Measurements from ENCODE around the gene AREG.
A peak's percentile ranks its signal among the peaks of the same experiment; 100 is the strongest.
"Not testable (repeated sequence)": the region's sequence is repeated elsewhere in the genome, so short reads cannot be mapped to it uniquely, and the experiment has no call there.

The AREG gene, protein sequence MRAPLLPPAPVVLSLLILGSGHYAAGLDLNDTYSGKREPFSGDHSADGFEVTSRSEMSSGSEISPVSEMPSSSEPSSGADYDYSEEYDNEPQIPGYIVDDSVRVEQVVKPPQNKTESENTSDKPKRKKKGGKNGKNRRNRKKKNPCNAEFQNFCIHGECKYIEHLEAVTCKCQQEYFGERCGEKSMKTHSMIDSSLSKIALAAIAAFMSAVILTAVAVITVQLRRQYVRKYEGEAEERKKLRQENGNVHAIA

DNA sequence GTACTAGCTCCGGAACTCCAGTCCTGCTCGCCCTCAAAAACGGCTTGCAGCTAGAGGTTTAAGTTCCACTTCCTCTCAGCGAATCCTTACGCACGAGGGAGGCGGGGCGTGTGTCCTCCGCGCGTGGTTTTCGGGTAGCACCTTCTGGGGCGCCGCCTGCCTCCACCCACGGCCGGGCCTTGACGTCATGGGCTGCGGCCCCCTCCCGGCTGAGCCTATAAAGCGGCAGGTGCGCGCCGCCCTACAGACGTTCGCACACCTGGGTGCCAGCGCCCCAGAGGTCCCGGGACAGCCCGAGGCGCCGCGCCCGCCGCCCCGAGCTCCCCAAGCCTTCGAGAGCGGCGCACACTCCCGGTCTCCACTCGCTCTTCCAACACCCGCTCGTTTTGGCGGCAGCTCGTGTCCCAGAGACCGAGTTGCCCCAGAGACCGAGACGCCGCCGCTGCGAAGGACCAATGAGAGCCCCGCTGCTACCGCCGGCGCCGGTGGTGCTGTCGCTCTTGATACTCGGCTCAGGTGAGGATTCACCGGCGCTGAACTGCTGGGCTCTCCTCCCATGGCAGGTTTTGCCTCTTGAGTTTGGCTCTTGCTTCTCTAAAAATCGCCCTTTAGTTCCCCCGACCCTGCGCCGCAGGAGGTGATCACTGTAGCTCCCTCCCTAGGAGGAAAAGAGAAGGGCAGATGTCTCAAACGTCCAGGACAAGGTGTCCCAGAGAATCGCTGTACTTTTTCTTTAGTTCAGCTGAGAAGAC is at the start of gene AREG:
Gene AREG, plus strand, starts transcription at position 246 of the 752 bp plus-strand sequence. Its CDS starts 210 bp downstream, at position 456.
- no peaks in the 10 kb centered on the region for H3K4me1 ChIP-seq (ENCODE audit: control insufficient read depth in 1 of 2, insufficient read depth in 2 of 2, low read length in 2 of 2)
- peak within 1 kb of the TSS; percentile 9 for H3K27ac ChIP-seq (ENCODE audit: low read length)
- H3K4me3 ChIP-seq (ENCODE audit: low read depth in 1 of 2, low read length in 2 of 2): peak within 1 kb of the TSS; percentile 75 to 81
- no peaks in the 10 kb centered on the region for H3K9me3 ChIP-seq (ENCODE audit: control insufficient read depth in 1 of 2, low read length in 2 of 2)
- no peaks in the 10 kb centered on the region for H3K36me3 ChIP-seq (ENCODE audit: control insufficient read depth in 1 of 2, insufficient read depth in 2 of 2, low read length in 2 of 2)
- no peaks in the 10 kb centered on the region for H3K27me3 ChIP-seq (ENCODE audit: low read depth, low read length)

DNA sequence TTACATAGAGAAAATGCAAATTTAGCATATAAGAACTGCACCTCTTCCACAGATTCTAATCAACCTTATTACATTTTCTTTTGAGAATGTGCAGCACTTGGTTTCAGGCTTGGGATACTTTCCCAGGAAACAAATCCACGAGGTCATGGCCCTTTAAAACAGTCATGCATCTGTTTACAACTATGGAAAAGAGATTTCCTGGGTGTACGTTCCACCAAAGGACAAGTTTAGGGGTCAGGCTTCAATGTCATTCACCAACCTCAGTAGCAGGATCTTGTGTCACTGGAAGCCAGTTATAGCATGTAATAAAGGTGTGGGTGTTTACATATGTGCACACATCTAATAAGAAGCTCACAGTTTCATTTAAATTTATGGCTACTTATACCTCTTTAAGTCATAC is 49.3 kb upstream of the AREG start:
- Histone ChIP-seq H3K4me3 (ENCODE audit: low read depth in 1 of 2, low read length in 2 of 2) (no peak overlapping the region), H3K9me3 (ENCODE audit: control insufficient read depth in 1 of 2, low read length in 2 of 2) (no peaks in the 10 kb centered on the region), H3K4me1 (ENCODE audit: control insufficient read depth in 1 of 2, insufficient read depth in 2 of 2, low read length in 2 of 2) (no peaks in the 10 kb centered on the region), H3K27ac (ENCODE audit: low read length) (no peak overlapping the region), H3K36me3 (ENCODE audit: control insufficient read depth in 1 of 2, insufficient read depth in 2 of 2, low read length in 2 of 2) (no peaks in the 10 kb centered on the region), H3K27me3 (ENCODE audit: low read depth, low read length) (no peaks in the 10 kb centered on the region)

DNA sequence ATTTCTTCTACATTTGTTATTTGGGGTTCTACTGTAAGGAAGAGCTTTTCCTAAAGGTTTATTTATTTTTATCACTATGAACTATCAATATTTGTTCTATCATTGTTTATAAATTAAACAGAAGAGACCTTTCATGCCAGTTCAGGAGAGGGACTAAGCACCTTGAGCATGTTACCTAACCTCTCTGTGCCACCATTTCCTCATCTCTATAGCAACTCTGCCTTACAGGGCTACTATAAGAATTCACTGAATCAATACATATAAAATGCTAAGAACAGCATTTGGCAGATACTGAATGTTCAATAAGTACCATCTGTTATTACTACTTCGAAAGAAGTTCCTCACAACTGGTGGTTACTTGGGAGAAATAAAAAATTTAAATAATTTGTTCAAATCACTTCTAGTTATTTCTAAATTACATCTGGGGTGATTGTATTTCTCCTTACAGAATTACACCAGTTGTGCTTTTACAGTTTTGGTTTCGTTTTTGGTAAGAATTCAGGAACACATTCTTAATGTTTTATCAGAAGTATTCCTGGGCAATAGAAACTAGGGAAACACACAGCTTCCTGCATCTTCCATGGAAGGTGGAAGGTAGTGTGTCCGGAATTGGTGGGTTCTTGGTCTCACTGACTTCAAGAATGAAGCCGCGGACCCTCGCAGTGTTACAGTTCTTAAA is 47.0 kb upstream of the AREG start:
- H3K4me1 ChIP-seq (ENCODE audit: control insufficient read depth in 1 of 2, insufficient read depth in 2 of 2, low read length in 2 of 2): no peaks in the 10 kb centered on the region
- no peaks in the 10 kb centered on the region for H3K36me3 ChIP-seq (ENCODE audit: control insufficient read depth in 1 of 2, insufficient read depth in 2 of 2, low read length in 2 of 2)
- peak overlapping the region; percentile 6 for H3K27ac ChIP-seq (ENCODE audit: low read length)
- H3K27me3 ChIP-seq (ENCODE audit: low read depth, low read length): no peaks in the 10 kb centered on the region
- H3K4me3 ChIP-seq (ENCODE audit: low read depth in 1 of 2, low read length in 2 of 2): peak overlapping the region; percentile 43 to 51
- no peaks in the 10 kb centered on the region for H3K9me3 ChIP-seq (ENCODE audit: control insufficient read depth in 1 of 2, low read length in 2 of 2)

DNA sequence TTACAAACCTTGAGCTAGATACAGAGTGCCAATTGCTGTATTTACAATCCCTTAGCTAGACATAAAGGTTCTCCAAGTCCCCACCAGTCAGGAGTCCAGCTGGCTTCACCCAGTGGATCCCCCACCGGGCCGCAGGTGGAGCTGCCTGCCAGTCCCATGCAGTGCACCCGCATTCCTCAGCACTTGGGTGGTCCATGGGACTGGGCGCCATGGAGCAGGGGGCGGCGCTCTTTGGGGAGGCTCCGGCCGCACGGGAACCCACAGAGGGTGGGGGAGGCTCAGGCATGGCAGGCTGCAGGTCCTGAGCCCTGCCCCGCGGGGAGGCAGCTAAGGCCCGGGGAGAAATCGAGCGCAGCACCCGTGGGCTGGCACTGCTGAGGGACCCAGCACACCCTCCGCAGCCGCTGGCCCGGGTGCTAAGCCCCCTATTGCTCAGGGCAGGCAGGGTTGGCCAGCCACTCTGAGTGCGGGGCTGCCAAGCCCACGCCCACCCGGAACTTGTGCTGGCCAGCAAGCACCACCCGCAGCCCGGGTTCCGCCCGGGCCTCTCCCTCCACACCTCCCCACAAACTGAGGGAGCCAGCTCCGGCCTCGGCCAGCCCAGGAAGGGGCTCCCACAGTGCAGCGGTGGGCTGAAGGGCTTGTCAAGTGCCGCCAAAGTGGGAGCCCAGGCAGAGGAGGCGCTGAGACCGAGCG is 45.9 kb upstream of the AREG start:
- H3K27me3 ChIP-seq (ENCODE audit: low read depth, low read length); H3K27ac ChIP-seq (ENCODE audit: low read length); H3K9me3 ChIP-seq (ENCODE audit: control insufficient read depth in 1 of 2, low read length in 2 of 2); H3K4me3 ChIP-seq (ENCODE audit: low read depth in 1 of 2, low read length in 2 of 2); H3K36me3 ChIP-seq (ENCODE audit: control insufficient read depth in 1 of 2, insufficient read depth in 2 of 2, low read length in 2 of 2); H3K4me1 ChIP-seq (ENCODE audit: control insufficient read depth in 1 of 2, insufficient read depth in 2 of 2, low read length in 2 of 2): not testable (repeated sequence)

DNA sequence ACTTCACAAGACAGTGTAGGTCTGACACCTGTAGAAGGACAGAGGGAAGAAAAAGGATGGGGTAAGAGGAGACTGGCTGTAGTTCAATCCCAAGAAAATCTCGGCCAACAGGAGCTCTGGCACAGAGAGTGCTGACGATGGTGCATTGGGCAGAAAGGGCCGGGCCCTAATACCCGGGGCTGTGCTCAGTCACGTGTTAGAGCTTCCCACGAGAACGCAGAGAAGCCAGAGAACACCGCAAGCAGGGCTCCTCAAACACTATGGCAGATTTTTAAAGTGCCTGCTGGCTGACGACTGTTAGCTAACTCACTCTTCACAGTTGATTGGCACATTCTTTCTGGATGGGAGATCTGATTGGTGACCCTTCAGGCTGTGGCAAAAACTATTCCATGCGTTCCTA is 44.5 kb upstream of the AREG start:
- Histone ChIP-seq H3K27me3 (ENCODE audit: low read depth, low read length) (no peaks in the 10 kb centered on the region), H3K36me3 (ENCODE audit: control insufficient read depth in 1 of 2, insufficient read depth in 2 of 2, low read length in 2 of 2) (no peaks in the 10 kb centered on the region), H3K4me1 (ENCODE audit: control insufficient read depth in 1 of 2, insufficient read depth in 2 of 2, low read length in 2 of 2) (no peaks in the 10 kb centered on the region), H3K4me3 (ENCODE audit: low read depth in 1 of 2, low read length in 2 of 2) (no peak overlapping the region), H3K27ac (ENCODE audit: low read length) (no peak overlapping the region), H3K9me3 (ENCODE audit: control insufficient read depth in 1 of 2, low read length in 2 of 2) (no peaks in the 10 kb centered on the region)

DNA sequence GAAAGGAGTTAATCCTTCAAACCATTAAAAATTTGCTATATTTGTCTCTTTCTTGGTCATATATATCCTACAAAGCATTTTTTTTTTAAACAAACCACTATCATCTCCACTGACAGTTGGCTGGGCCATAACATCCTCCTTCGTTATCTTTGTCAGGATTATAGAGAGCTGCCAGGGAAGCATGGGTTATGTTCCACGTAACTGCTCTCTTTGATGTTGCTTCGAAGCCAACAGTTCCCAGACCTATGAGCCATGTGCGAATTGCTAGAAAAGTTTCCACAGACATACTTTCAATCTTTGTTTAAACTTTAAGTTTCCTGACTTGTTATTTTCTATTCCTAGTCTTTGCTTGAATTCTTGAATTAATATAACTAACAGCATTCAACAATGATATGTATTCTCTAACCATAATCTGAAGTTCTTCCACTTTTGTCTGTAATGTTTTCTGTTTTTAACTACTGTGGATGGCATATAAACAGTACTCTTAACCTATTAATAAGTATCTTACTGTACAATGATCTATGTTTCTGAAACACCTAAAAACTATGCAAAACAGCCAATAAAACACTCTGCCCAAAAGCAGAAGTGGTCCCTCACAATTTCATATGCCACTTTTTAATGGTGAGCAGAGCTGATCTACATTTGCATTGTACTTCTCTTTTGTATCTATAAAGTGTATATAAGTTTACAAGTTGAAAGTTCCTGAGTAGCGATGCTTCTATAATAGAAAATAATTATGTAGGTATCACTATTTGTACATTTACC is 42.1 kb upstream of the AREG start:
- Histone ChIP-seq H3K27ac (ENCODE audit: low read length) (no peak overlapping the region), H3K4me1 (ENCODE audit: control insufficient read depth in 1 of 2, insufficient read depth in 2 of 2, low read length in 2 of 2) (no peaks in the 10 kb centered on the region), H3K9me3 (ENCODE audit: control insufficient read depth in 1 of 2, low read length in 2 of 2) (no peaks in the 10 kb centered on the region), H3K36me3 (ENCODE audit: control insufficient read depth in 1 of 2, insufficient read depth in 2 of 2, low read length in 2 of 2) (no peaks in the 10 kb centered on the region), H3K27me3 (ENCODE audit: low read depth, low read length) (no peaks in the 10 kb centered on the region), H3K4me3 (ENCODE audit: low read depth in 1 of 2, low read length in 2 of 2) (no peak overlapping the region)

DNA sequence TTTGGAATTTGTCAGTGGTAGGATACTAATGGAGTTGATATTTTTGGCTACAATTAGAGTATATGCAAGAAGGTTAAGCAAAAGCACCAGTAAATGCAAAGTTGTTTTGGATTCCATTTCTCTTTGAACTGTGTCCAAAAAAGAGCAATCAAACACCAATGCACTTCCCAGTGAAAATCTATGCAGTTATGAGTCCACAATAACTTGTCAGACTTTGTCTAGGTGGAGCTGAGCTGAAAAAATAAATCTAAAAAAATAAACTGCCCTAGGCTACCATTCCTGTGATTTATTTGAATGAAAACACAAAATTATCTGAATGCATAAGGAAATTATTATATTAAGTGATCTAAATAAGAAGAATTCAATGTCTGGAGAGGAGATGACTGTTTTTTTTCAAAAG is 37.0 kb upstream of the AREG start:
- Histone ChIP-seq H3K36me3 (ENCODE audit: control insufficient read depth in 1 of 2, insufficient read depth in 2 of 2, low read length in 2 of 2) (no peaks in the 10 kb centered on the region), H3K9me3 (ENCODE audit: control insufficient read depth in 1 of 2, low read length in 2 of 2) (no peaks in the 10 kb centered on the region), H3K27me3 (ENCODE audit: low read depth, low read length) (no peaks in the 10 kb centered on the region), H3K27ac (ENCODE audit: low read length) (no peak overlapping the region), H3K4me3 (ENCODE audit: low read depth in 1 of 2, low read length in 2 of 2) (no peak overlapping the region), H3K4me1 (ENCODE audit: control insufficient read depth in 1 of 2, insufficient read depth in 2 of 2, low read length in 2 of 2) (no peaks in the 10 kb centered on the region)

DNA sequence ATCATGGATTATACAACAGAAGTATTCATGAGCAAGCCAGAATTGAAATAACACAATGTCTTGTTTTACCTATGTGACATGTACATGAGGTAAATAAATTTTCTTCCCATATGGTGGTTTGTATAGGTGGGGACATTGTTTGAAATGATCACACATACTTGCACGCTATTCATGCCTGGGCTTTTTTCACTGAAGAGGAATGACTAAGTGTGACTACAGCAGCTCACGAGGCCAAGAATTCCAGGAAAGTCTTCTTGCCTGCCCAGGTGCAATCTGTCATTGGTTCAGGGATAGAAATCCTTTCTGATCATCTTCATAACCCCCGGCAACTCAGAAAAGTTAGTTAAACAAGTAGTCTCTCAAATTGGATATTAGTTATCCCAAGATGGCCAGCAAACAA is 36.3 kb upstream of the AREG start:
- no peak overlapping the region for H3K27ac ChIP-seq (ENCODE audit: low read length)
- no peaks in the 10 kb centered on the region for H3K36me3 ChIP-seq (ENCODE audit: control insufficient read depth in 1 of 2, insufficient read depth in 2 of 2, low read length in 2 of 2)
- H3K4me1 ChIP-seq (ENCODE audit: control insufficient read depth in 1 of 2, insufficient read depth in 2 of 2, low read length in 2 of 2): no peaks in the 10 kb centered on the region
- H3K27me3 ChIP-seq (ENCODE audit: low read depth, low read length): no peaks in the 10 kb centered on the region
- no peak overlapping the region for H3K4me3 ChIP-seq (ENCODE audit: low read depth in 1 of 2, low read length in 2 of 2)
- H3K9me3 ChIP-seq (ENCODE audit: control insufficient read depth in 1 of 2, low read length in 2 of 2): no peaks in the 10 kb centered on the region

DNA sequence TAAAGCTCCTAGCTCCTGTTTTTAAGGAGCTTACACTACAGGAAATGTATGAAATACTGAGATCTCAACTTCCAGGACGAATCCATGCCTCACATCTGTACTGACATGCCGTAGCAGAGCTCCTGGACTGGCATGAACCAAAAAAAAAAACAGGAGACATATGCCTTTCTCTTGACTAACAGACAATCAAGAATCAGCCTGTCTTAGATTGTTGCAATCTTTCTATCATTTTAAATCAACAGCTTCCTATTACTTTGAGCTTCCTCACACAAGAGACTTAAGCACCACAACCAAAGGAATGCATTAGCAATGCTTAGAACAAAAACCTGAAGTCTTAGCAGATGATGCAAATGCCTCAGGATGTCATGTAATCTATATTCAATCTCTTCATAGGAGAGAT is 34.7 kb upstream of the AREG start:
- no peaks in the 10 kb centered on the region for H3K36me3 ChIP-seq (ENCODE audit: control insufficient read depth in 1 of 2, insufficient read depth in 2 of 2, low read length in 2 of 2)
- no peak overlapping the region for H3K4me3 ChIP-seq (ENCODE audit: low read depth in 1 of 2, low read length in 2 of 2)
- no peaks in the 10 kb centered on the region for H3K27me3 ChIP-seq (ENCODE audit: low read depth, low read length)
- no peaks in the 10 kb centered on the region for H3K9me3 ChIP-seq (ENCODE audit: control insufficient read depth in 1 of 2, low read length in 2 of 2)
- H3K27ac ChIP-seq (ENCODE audit: low read length): no peak overlapping the region
- H3K4me1 ChIP-seq (ENCODE audit: control insufficient read depth in 1 of 2, insufficient read depth in 2 of 2, low read length in 2 of 2): no peaks in the 10 kb centered on the region

DNA sequence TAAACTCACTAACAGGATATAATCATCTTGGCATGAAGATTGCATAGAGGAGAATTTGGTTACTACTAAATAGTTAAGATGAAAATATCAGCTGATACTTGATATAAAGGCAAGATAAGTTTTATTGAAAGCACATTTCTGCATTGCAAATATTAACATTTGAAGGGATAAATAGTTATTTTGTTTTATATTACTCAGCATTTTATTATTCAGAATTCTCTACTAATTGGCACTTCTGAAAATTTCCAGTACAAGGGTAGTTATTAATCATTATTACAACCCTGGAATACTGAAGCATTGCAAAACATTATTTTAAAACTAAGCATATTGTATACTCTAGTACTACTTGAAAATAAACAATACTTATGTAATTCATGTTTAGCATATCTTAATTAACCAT is 32.7 kb upstream of the AREG start:
- H3K27ac ChIP-seq (ENCODE audit: low read length): no peak overlapping the region
- H3K36me3 ChIP-seq (ENCODE audit: control insufficient read depth in 1 of 2, insufficient read depth in 2 of 2, low read length in 2 of 2): no peaks in the 10 kb centered on the region
- H3K4me1 ChIP-seq (ENCODE audit: control insufficient read depth in 1 of 2, insufficient read depth in 2 of 2, low read length in 2 of 2): no peaks in the 10 kb centered on the region
- H3K27me3 ChIP-seq (ENCODE audit: low read depth, low read length): no peaks in the 10 kb centered on the region
- no peaks in the 10 kb centered on the region for H3K9me3 ChIP-seq (ENCODE audit: control insufficient read depth in 1 of 2, low read length in 2 of 2)
- H3K4me3 ChIP-seq (ENCODE audit: low read depth in 1 of 2, low read length in 2 of 2): no peak overlapping the region

DNA sequence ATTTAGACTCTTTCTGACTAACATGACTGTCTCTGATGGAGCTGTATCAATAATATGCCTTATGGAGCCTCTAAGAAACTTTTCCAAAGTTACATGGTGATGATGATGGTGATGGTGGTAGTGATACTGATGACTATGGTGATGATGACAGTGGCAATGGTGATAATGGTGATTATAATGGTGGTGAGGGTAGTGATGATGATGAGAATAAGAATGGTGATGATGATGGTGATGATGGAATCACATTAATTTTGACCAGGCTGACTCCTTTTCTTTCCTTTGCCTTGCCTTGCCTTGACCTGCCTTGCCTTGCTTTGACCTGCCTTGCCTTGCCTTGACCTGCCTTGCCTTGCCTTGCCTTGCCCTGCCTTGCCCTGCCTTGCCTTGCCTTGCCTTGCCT is 31.7 kb upstream of the AREG start:
- Histone ChIP-seq H3K4me1 (ENCODE audit: control insufficient read depth in 1 of 2, insufficient read depth in 2 of 2, low read length in 2 of 2) (no peaks in the 10 kb centered on the region), H3K9me3 (ENCODE audit: control insufficient read depth in 1 of 2, low read length in 2 of 2) (no peaks in the 10 kb centered on the region), H3K27ac (ENCODE audit: low read length) (no peak overlapping the region), H3K27me3 (ENCODE audit: low read depth, low read length) (no peaks in the 10 kb centered on the region), H3K36me3 (ENCODE audit: control insufficient read depth in 1 of 2, insufficient read depth in 2 of 2, low read length in 2 of 2) (no peaks in the 10 kb centered on the region), H3K4me3 (ENCODE audit: low read depth in 1 of 2, low read length in 2 of 2) (no peak overlapping the region)

Data from muscle layer of duodenum (tissue), 2 donors.